Measurements from ENCODE around the gene SAP30. TPM values are rescaled to one million over a fixed set of nuclear protein-coding genes. Genes with fewer than 3 reads are reported as not detected.

The SAP30 gene
- total and polyA plus RNA-seq, 8 donors: 2.3 to 7.5 (median 4.0) TPM

GRCh38 chr4:173414456-173414855 lies 43.7 kb downstream of the SAP30 start:
- Histone ChIP-seq H3K27me3 (no peaks in the 10 kb centered on the region), H3K4me1 (peaks cover 0 to 4% (median 2%) of the 10 kb centered on the region in 3 donors), H3K4me3 (no peak overlapping the region), H3K9me3 (no peaks in the 10 kb centered on the region), H3K36me3 (no peaks in the 10 kb centered on the region), H3K27ac (no peak overlapping the region)
- FAIRE-seq (no peak), DNase-seq (no peak), ATAC-seq (no peak)
- WGBS, 2 donors: 76 to 83% methylated on average over 3 of the region's 3 CpGs
- no peak for TF ChIP-seq CTCF (IDR thresholded peaks at IDR 0.05)
- intact Hi-C loops (cut with DNase I): loop anchor here (5.0 to 10.0 kb wide), 3 partner anchors 90 to 400 kb away; no protein-coding TSS in a partner anchor

DNA sequence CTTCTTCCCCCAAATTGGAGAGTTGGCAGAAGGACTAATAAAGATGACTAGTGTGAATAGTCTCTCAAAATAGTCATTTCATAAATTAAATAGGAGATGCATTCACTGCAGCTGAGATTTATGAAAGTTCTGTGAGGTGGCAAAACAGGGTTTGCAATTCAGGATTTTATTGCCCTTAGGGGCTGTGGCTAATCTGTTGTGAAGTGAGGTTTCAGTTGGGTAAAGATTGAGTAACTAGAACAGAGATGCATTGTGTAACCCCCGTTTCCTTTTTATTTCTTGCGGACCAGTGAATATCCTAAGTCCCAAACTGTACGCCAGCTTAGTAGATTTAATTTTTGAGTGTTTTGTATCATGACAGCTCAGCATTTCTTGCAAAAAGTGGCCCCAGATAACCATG lies 44.3 kb downstream of the SAP30 start:
- no peaks in the 10 kb centered on the region for H3K9me3 ChIP-seq
- FAIRE-seq: no peak
- intact Hi-C loops (cut with DNase I): loop anchor here (10.0 kb wide), 2 partner anchors 90 to 400 kb away; no protein-coding TSS in a partner anchor
- no peak for TF ChIP-seq CTCF (IDR thresholded peaks at IDR 0.05)
- no peak for DNase-seq
- WGBS, 2 donors: 80 to 87% methylated on average over 3 of the region's 3 CpGs
- H3K4me3 ChIP-seq: no peak overlapping the region
- peak in 2 of 4 donors; percentile 44 to 46 for ATAC-seq
- H3K27ac ChIP-seq: no peak overlapping the region
- H3K36me3 ChIP-seq: no peaks in the 10 kb centered on the region
- no peaks in the 10 kb centered on the region for H3K27me3 ChIP-seq
- peaks cover 0 to 4% (median 2%) of the 10 kb centered on the region in 3 donors for H3K4me1 ChIP-seq

DNA sequence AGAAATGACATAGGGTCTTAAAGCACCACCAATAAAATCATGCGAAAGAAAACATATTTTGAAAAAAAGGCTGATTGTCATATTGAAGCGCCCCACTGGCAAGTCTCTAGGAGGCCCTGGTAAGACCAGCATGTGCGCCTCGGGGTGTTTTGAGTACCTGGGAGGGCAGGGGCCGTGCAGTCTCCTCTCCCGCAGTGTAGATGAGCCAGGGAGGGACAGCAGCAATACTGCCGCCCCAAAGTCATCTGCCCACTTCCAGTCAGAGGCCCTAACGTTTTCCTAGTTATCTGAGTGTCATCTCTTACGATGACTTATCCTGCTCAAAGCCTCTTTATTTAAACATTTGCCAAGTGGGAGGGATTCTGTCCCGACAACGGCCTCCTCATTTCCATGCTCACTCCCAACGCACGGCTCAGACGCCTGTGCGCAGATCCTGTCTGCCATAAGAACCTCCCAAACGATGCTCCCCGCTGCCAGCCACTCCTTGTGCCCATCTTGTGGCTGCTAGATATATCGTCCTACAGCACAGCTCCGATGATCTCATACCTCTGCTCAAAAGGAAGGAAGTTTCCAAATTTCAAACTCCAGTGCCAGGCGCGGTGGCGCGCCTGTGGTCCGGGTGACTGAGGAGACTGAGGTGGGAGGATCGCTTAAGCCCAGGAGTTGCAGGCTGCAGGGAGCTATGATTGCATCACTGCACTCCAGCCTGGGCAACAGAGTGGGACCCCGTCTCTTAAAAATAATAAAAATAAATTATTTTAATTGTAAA lies 45.3 kb downstream of the SAP30 start:
- H3K36me3 ChIP-seq: no peaks in the 10 kb centered on the region
- no peak for TF ChIP-seq CTCF (IDR thresholded peaks at IDR 0.05)
- H3K9me3 ChIP-seq: no peaks in the 10 kb centered on the region
- H3K27ac ChIP-seq: no peak overlapping the region
- ATAC-seq (peak in 2 of 4 donors; percentile 44 to 52), DNase-seq (peak in 1 of 6 donors; percentile 26), FAIRE-seq (no peak)
- intact Hi-C loops (cut with DNase I): loop anchor here (10.0 kb wide), 2 partner anchors 91 to 401 kb away; no protein-coding TSS in a partner anchor
- WGBS, 2 donors: 83 to 86% methylated on average over 26 of the region's 26 CpGs
- peaks cover 0 to 4% (median 2%) of the 10 kb centered on the region in 3 donors for H3K4me1 ChIP-seq
- no peaks in the 10 kb centered on the region for H3K27me3 ChIP-seq
- no peak overlapping the region for H3K4me3 ChIP-seq

- DNase-seq (no peak), ATAC-seq (peak in 1 of 4 donors; percentile 27), FAIRE-seq (no peak)
- intact Hi-C loops (cut with DNase I): loop anchor here (10.0 kb wide), 2 partner anchors 93 to 403 kb away; no protein-coding TSS in a partner anchor
- Histone ChIP-seq H3K4me1 (peaks cover 0 to 4% (median 2%) of the 10 kb centered on the region in 3 donors), H3K4me3 (no peak overlapping the region), H3K9me3 (no peaks in the 10 kb centered on the region), H3K27me3 (no peaks in the 10 kb centered on the region), H3K27ac (no peak overlapping the region), H3K36me3 (no peaks in the 10 kb centered on the region)
- no peak for TF ChIP-seq CTCF (IDR thresholded peaks at IDR 0.05)
Observed at GRCh38 chr4:173417833-173418232, 47.1 kb downstream of the SAP30 start.

DNA sequence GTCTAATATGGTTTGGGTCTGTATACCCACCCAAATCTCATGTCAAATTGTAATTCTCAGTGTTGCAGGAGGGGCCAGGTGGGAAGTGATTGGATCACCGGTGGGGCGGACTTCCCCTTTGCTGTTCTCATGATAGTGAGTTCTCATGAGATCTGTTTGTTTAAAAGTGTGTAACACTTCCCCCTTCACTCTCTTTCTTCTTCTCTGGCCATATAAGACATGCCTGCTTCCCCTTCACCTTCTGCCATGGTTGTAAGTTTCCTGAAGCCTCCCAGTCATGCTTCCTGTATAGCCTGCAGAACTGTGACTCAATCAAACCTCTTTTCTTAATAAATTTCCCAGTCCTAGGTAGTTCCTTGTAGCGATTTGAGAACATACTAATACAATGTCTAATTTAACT lies 47.9 kb downstream of the SAP30 start:
- H3K36me3 ChIP-seq: no peaks in the 10 kb centered on the region
- FAIRE-seq (no peak), ATAC-seq (no peak), DNase-seq (no peak)
- 75 to 76% methylated on average over 3 of the region's 3 CpGs for WGBS, 2 donors
- intact Hi-C loops (cut with DNase I): loop anchor here (10.0 kb wide), 2 partner anchors 94 to 404 kb away; no protein-coding TSS in a partner anchor
- peaks cover 0 to 4% (median 0%) of the 10 kb centered on the region in 3 donors for H3K4me1 ChIP-seq
- H3K9me3 ChIP-seq: no peaks in the 10 kb centered on the region
- H3K27ac ChIP-seq: no peak overlapping the region
- no peak overlapping the region for H3K4me3 ChIP-seq
- no peak for TF ChIP-seq CTCF (IDR thresholded peaks at IDR 0.05)
- H3K27me3 ChIP-seq: no peaks in the 10 kb centered on the region

Data from pancreas (tissue), 10 donors.